Loucy (cell line): Measurements from ENCODE around the gene MYO7B.

ENCODE experiments used
- H2AFZ ChIP-seq: fragments of 200-600 bp; sonication (generic); 2 replicates; pipeline ENCODE4 v1.6.0; 2016; ENCODE audit warnings: antibody characterized with exemption, mild to moderate bottlenecking, low read length, moderate library complexity
- H3F3A ChIP-seq: fragments of 200-600 bp; 2 replicates; pipeline ENCODE4 v1.6.0; 2016; ENCODE audit warnings: antibody characterized with exemption, low read depth, mild to moderate bottlenecking
- H3K27me3 ChIP-seq: fragments of 200-600 bp; sonication (generic); 2 replicates; pipeline ENCODE4 v1.6.1; 2014; ENCODE audit warnings: low read length, mild to moderate bottlenecking; ENCODE audit not compliant: insufficient read depth, poor library complexity, severe bottlenecking
- H3K36me3 ChIP-seq: fragments of 200-600 bp; sonication (generic); 2 replicates; pipeline ENCODE4 v1.6.1; 2016; ENCODE audit warnings: low read length; ENCODE audit not compliant: insufficient read depth
- H3K4me1 ChIP-seq: fragments of 200-600 bp; sonication (generic); 2 replicates; pipeline ENCODE4 v1.5.1; 2014; ENCODE audit warnings: low read length, mild to moderate bottlenecking; ENCODE audit not compliant: insufficient read depth, poor library complexity, severe bottlenecking
- H3K4me2 ChIP-seq: fragments of 200-600 bp; sonication (generic); 2 replicates; pipeline ENCODE4 v1.6.0; 2014; ENCODE audit warnings: antibody characterized with exemption, low read length, low read depth, mild to moderate bottlenecking; ENCODE audit not compliant: poor library complexity, severe bottlenecking
- H3K4me3 ChIP-seq: fragments of 200-600 bp; sonication (generic); 2 replicates; pipeline ENCODE4 v1.5.1; 2014; ENCODE audit warnings: low read length, mild to moderate bottlenecking, mixed read lengths; ENCODE audit not compliant: poor library complexity, severe bottlenecking
- H3K79me2 ChIP-seq: fragments of 200-600 bp; sonication (generic); 2 replicates; pipeline ENCODE4 v1.6.1; 2014; ENCODE audit warnings: low read length; ENCODE audit not compliant: insufficient read depth
- H3K9ac ChIP-seq: fragments of 200-600 bp; sonication (generic); 2 replicates; pipeline ENCODE4 v1.6.0; 2014; ENCODE audit warnings: mild to moderate bottlenecking, low read depth, low read length, moderate library complexity; ENCODE audit not compliant: poor library complexity, severe bottlenecking
- H3K9me2 ChIP-seq: fragments of 200-600 bp; sonication (generic); replicated peaks from 2 replicates; pipeline ENCODE4 v1.6.1; 2016; ENCODE audit warnings: low read depth, low read length, mixed read lengths
- H3K9me3 ChIP-seq: fragments of 200-600 bp; sonication (generic); 2 replicates; pipeline ENCODE4 v1.6.1; 2014; ENCODE audit warnings: mild to moderate bottlenecking, antibody characterized with exemption, low read length, low read depth; ENCODE audit not compliant: insufficient read depth
- H4K20me1 ChIP-seq: fragments of 200-600 bp; sonication (generic); 2 replicates; pipeline ENCODE4 v1.6.0; 2014; ENCODE audit warnings: antibody characterized with exemption, low read length, mild to moderate bottlenecking; ENCODE audit not compliant: insufficient read depth, poor library complexity, severe bottlenecking
- EZH2phosphoT487 ChIP-seq: fragments of 200-600 bp; IDR thresholded peaks from 2 replicates; pipeline ENCODE4 v1.6.1; 2018; ENCODE audit warnings: antibody characterized with exemption, mild to moderate bottlenecking, moderate library complexity, borderline replicate concordance
- TF ChIP-seq, protein P1 (sequence below): fragments of 200-600 bp; sonication (generic); conservative IDR thresholded peaks from 2 replicates; pipeline ENCODE4 v1.5.1; 2014; ENCODE audit warnings: mild to moderate bottlenecking, antibody characterized with exemption, low read length

MYO7B gene

DNA sequence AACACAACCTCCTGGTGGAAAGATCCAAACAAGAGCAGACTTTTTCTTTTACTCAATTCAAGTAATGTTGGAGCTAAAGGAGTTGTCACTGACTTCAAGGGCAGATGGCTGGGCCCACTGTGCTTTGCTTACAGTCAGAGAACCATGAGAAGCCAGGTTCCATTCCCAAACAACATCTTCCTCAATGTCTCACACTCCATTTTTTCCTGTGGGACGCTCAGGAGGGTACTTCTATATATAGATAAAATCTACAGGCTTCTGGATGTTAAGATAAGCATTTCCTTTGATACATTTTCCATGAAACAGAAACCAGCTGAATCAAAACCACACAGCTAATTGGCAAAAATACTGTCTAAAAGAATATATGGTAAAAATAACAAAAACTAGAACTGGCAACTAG lies 23.6 kb upstream of the MYO7B start:
- Histone ChIP-seq H3K9ac (no peak overlapping the region), H3K9me3 (no peaks in the 10 kb centered on the region), H3K4me1 (peaks cover 25% of the 10 kb centered on the region), H3K27me3 (no peaks in the 10 kb centered on the region), H3F3A (no peaks in the 10 kb centered on the region), H3K9me2 (no peaks in the 10 kb centered on the region), H3K36me3 (peaks cover 29% of the 10 kb centered on the region; the same call in 1 of the 2 replicates), H4K20me1 (peaks cover 71% of the 10 kb centered on the region), H3K4me2 (no peak overlapping the region), H3K79me2 (peaks cover 96% of the 10 kb centered on the region), H3K4me3 (no peak overlapping the region), H2AFZ (no peak overlapping the region)
- TF ChIP-seq, protein P1, sequence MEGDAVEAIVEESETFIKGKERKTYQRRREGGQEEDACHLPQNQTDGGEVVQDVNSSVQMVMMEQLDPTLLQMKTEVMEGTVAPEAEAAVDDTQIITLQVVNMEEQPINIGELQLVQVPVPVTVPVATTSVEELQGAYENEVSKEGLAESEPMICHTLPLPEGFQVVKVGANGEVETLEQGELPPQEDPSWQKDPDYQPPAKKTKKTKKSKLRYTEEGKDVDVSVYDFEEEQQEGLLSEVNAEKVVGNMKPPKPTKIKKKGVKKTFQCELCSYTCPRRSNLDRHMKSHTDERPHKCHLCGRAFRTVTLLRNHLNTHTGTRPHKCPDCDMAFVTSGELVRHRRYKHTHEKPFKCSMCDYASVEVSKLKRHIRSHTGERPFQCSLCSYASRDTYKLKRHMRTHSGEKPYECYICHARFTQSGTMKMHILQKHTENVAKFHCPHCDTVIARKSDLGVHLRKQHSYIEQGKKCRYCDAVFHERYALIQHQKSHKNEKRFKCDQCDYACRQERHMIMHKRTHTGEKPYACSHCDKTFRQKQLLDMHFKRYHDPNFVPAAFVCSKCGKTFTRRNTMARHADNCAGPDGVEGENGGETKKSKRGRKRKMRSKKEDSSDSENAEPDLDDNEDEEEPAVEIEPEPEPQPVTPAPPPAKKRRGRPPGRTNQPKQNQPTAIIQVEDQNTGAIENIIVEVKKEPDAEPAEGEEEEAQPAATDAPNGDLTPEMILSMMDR = no peak

DNA sequence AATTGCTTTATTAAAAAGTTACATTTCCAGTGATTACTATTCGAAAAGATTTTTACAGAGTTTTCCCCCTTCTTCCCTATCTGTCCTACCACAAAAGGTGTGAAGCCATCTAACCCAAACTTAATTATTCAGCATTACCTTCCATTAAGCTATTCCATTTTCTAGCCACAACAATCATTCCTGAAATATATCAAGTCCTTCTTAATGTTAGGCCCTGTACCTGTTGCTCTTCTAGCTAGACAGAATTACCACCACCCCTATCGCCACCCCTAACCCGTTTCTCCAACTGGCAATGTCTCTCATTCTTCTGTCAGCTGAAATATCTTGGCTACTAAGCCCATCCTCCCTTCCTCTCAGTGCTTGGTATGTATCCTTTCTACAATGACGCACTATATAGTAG lies 23.1 kb upstream of the MYO7B start:
- H3K36me3 ChIP-seq = peaks cover 33% of the 10 kb centered on the region; the same call in 1 of the 2 replicates
- H3K27me3 ChIP-seq = no peaks in the 10 kb centered on the region
- H3K9me3 ChIP-seq = no peaks in the 10 kb centered on the region
- peaks cover 71% of the 10 kb centered on the region for H4K20me1 ChIP-seq
- no peak for TF ChIP-seq EZH2phosphoT487
- TF ChIP-seq, protein P1 = no peak
- H3K4me2 ChIP-seq = no peak overlapping the region
- H3K4me1 ChIP-seq = peaks cover 29% of the 10 kb centered on the region
- no peak overlapping the region for H3K4me3 ChIP-seq
- peaks cover 96% of the 10 kb centered on the region for H3K79me2 ChIP-seq
- no peaks in the 10 kb centered on the region for H3K9me2 ChIP-seq
- no peak overlapping the region for H3K9ac ChIP-seq
- H2AFZ ChIP-seq = no peak overlapping the region
- no peaks in the 10 kb centered on the region for H3F3A ChIP-seq

DNA sequence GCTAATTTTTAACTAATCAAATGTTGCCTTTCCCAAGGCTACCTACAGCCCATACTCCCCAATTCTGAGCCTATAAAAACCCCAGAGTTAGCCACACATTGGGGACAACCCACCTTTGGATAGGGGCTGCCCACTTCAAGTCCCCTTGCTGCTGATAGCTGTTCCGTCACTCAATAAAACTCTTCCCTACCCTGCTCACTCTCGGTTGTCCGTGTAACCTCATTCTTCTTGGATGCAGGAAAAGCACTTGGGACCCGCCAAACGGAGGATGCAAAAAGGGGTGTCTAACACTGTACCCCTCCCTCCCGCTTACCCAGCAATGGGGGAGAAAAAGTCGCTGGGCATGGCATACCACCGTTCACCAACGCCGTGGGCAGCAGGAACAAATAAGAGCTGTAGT lies 21.4 kb upstream of the MYO7B start:
- no peaks in the 10 kb centered on the region for H3F3A ChIP-seq
- H3K4me1 ChIP-seq = peaks cover 25% of the 10 kb centered on the region
- no peak overlapping the region for H3K4me2 ChIP-seq
- H4K20me1 ChIP-seq = peaks cover 60% of the 10 kb centered on the region
- peaks cover 36% of the 10 kb centered on the region; the same call in 1 of the 2 replicates for H3K36me3 ChIP-seq
- TF ChIP-seq EZH2phosphoT487 = no peak
- TF ChIP-seq, protein P1 = no peak
- H3K79me2 ChIP-seq = peaks cover 96% of the 10 kb centered on the region
- H2AFZ ChIP-seq = no peak overlapping the region
- H3K9me3 ChIP-seq = no peaks in the 10 kb centered on the region
- H3K9ac ChIP-seq = no peak overlapping the region
- no peak overlapping the region for H3K4me3 ChIP-seq
- no peaks in the 10 kb centered on the region for H3K27me3 ChIP-seq
- no peaks in the 10 kb centered on the region for H3K9me2 ChIP-seq
